Stimulated activated CD8-positive, alpha-beta memory T cell treated with anti-CD3 and anti-CD28 coated beads, Interleukin-2, amount 100 ng/mL, for 48 hours (primary cell): ENCODE measurements around the gene GRK3.
"Not testable (repeated sequence)": the region's sequence is repeated elsewhere in the genome, so short reads cannot be mapped to it uniquely, and the experiment has no call there.

Experiments
- DNase-seq, 2 donors: peaks; one replicate each; pipeline ENCODE4 v3.0.0-alpha.2; 2020; ENCODE audit warnings: low read depth in 2 of 2

GRK3 gene

GRCh38 chr22:25551396-25551795, 13.1 kb upstream of the GRK3 start:
- DNase-seq = no peak

GRCh38 chr22:25552405-25552804, 12.1 kb upstream of the GRK3 start:
- not testable (repeated sequence) for DNase-seq

GRCh38 chr22:25553131-25553530, 11.3 kb upstream of the GRK3 start:
- DNase-seq = no peak

GRCh38 chr22:25554238-25554671, 10.2 kb upstream of the GRK3 start:
- DNase-seq = no peak

- DNase-seq = no peak
Observed at GRCh38 chr22:25554689-25555088, 9.8 kb upstream of the GRK3 start.

GRCh38 chr22:25555586-25555985, 8.9 kb upstream of the GRK3 start:
- no peak for DNase-seq

GRCh38 chr22:25557218-25557617, 7.3 kb upstream of the GRK3 start:
- no peak for DNase-seq

- no peak for DNase-seq
Observed at GRCh38 chr22:25558341-25558740, 6.1 kb upstream of the GRK3 start.

- not testable (repeated sequence) for DNase-seq
Observed at GRCh38 chr22:25559910-25560309, 4.6 kb upstream of the GRK3 start.

- not testable (repeated sequence) for DNase-seq
Observed at GRCh38 chr22:25561182-25561581, 3.3 kb upstream of the GRK3 start.

- DNase-seq = not testable (repeated sequence)
Observed at GRCh38 chr22:25561927-25562326, 2.5 kb upstream of the GRK3 start.

GRCh38 chr22:25562966-25563760, 1.3 kb upstream of the GRK3 start:
- DNase-seq = not testable (repeated sequence)

GRCh38 chr22:25563761-25564319, 635 bp upstream of the GRK3 start:
- peak; percentile 1 to 14 for DNase-seq

GRCh38 chr22:25564979-25565677, 653 bp downstream of the GRK3 start:
- DNase-seq = peak; percentile 8 to 12

GRCh38 chr22:25566186-25566897, 1.9 kb downstream of the GRK3 start:
- DNase-seq = no peak

- DNase-seq = no peak
Observed at GRCh38 chr22:25566898-25567235, 2.4 kb downstream of the GRK3 start.

- no peak for DNase-seq
Observed at GRCh38 chr22:25567251-25567675, 2.8 kb downstream of the GRK3 start.

GRCh38 chr22:25568066-25568465, 3.6 kb downstream of the GRK3 start:
- DNase-seq = not testable (repeated sequence)

GRCh38 chr22:25569361-25569760, 4.9 kb downstream of the GRK3 start:
- DNase-seq = no peak

- no peak for DNase-seq
Observed at GRCh38 chr22:25569983-25570382, 5.5 kb downstream of the GRK3 start.

- no peak for DNase-seq
Observed at GRCh38 chr22:25570486-25570885, 6.0 kb downstream of the GRK3 start.
